Measurements from ENCODE around the gene CLDND1. TPM values are rescaled to one million over a fixed set of nuclear protein-coding genes. Genes with fewer than 3 reads are reported as not detected.

CLDND1 gene
- total RNA-seq, 1 experiment from 2014 or later: 90.7 TPM

DNA sequence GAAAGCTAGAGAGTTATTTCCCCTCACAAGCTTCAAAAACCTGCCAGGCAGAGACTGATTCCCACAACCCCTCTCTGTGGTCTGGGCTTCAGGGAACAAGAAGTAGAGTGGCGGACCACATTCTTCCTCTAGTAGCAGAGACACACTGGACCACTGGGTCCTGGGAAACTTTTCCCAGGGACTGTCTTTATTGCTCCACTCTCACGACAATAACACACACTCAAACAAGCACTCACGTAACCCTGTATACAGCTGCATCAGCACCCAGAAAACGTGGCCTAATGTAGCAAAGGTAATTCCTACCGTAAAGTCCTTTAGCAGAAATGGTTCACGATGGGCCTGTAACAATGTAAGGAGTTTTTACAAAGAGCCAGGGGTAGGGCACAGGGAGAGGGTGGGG, 43.1 kb upstream of the CLDND1 start:
- no TSS peak for BruUV-seq (replicated peaks)
- DNase-seq (ENCODE audit: low spot score): no peak
- no peak for TF ChIP-seq EZH2 (IDR thresholded peaks at IDR 0.05; ENCODE audit: borderline replicate concordance, low read depth, low read length, poor library complexity, severe bottlenecking)
- TF ChIP-seq CTCF (conservative IDR thresholded peaks at IDR 0.05; ENCODE audit: low read depth, low read length): no peak
- ChIA-PET POLR2A (ENCODE audit: low non-redundant PET) (no interaction called here), CTCF (no interaction called here)
- Histone ChIP-seq H3K4me3 (ENCODE audit: low read depth, low read length, poor library complexity, severe bottlenecking) (no peak overlapping the region), H3K27me3 (replicated peaks; ENCODE audit: insufficient read depth, low read depth, low read length, poor library complexity) (no peaks in the 10 kb centered on the region), H3K27ac (ENCODE audit: low read depth, low read length, poor library complexity, severe bottlenecking) (no peak overlapping the region), H3K4me1 (ENCODE audit: insufficient read depth, low read length, poor library complexity, severe bottlenecking) (no peaks in the 10 kb centered on the region), H3K36me3 (ENCODE audit: insufficient read depth, low read length, poor library complexity, severe bottlenecking) (no peaks in the 10 kb centered on the region), H3K9me3 (ENCODE audit: low read depth, low read length, poor library complexity, severe bottlenecking) (no peaks in the 10 kb centered on the region)
- intact Hi-C loops (cut with micrococcal nuclease; ENCODE audit: unreplicated experiment): no loop called here

GRCh38 chr3:98565237-98565643, 42.5 kb upstream of the CLDND1 start:
- POLR2A ChIA-PET (ENCODE audit: low non-redundant PET): no interaction called here
- intact Hi-C loops (cut with micrococcal nuclease; ENCODE audit: unreplicated experiment): no loop called here
- no peak overlapping the region for H3K4me3 ChIP-seq (ENCODE audit: low read depth, low read length, poor library complexity, severe bottlenecking)
- TF ChIP-seq CTCF (conservative IDR thresholded peaks at IDR 0.05; ENCODE audit: low read depth, low read length) (no peak), EZH2 (IDR thresholded peaks at IDR 0.05; ENCODE audit: borderline replicate concordance, low read depth, low read length, poor library complexity, severe bottlenecking) (no peak)
- no peak overlapping the region for H3K27ac ChIP-seq (ENCODE audit: low read depth, low read length, poor library complexity, severe bottlenecking)
- no peaks in the 10 kb centered on the region for H3K36me3 ChIP-seq (ENCODE audit: insufficient read depth, low read length, poor library complexity, severe bottlenecking)
- CTCF ChIA-PET: no interaction called here
- H3K4me1 ChIP-seq (ENCODE audit: insufficient read depth, low read length, poor library complexity, severe bottlenecking): no peaks in the 10 kb centered on the region
- BruUV-seq (replicated peaks): no TSS peak
- H3K9me3 ChIP-seq (ENCODE audit: low read depth, low read length, poor library complexity, severe bottlenecking): no peaks in the 10 kb centered on the region
- DNase-seq (ENCODE audit: low spot score): no peak
- no peaks in the 10 kb centered on the region for H3K27me3 ChIP-seq (replicated peaks; ENCODE audit: insufficient read depth, low read depth, low read length, poor library complexity)

GRCh38 chr3:98564282-98565005, 41.7 kb upstream of the CLDND1 start:
- TF ChIP-seq CTCF (conservative IDR thresholded peaks at IDR 0.05; ENCODE audit: low read depth, low read length) (no peak), EZH2 (IDR thresholded peaks at IDR 0.05; ENCODE audit: borderline replicate concordance, low read depth, low read length, poor library complexity, severe bottlenecking) (no peak)
- no peaks in the 10 kb centered on the region for H3K36me3 ChIP-seq (ENCODE audit: insufficient read depth, low read length, poor library complexity, severe bottlenecking)
- intact Hi-C loops (cut with micrococcal nuclease; ENCODE audit: unreplicated experiment): no loop called here
- no peaks in the 10 kb centered on the region for H3K9me3 ChIP-seq (ENCODE audit: low read depth, low read length, poor library complexity, severe bottlenecking)
- H3K4me3 ChIP-seq (ENCODE audit: low read depth, low read length, poor library complexity, severe bottlenecking): no peak overlapping the region
- no TSS peak for BruUV-seq (replicated peaks)
- no peak overlapping the region for H3K27ac ChIP-seq (ENCODE audit: low read depth, low read length, poor library complexity, severe bottlenecking)
- no peaks in the 10 kb centered on the region for H3K27me3 ChIP-seq (replicated peaks; ENCODE audit: insufficient read depth, low read depth, low read length, poor library complexity)
- ChIA-PET POLR2A (ENCODE audit: low non-redundant PET) (no interaction called here), CTCF (no interaction called here)
- no peaks in the 10 kb centered on the region for H3K4me1 ChIP-seq (ENCODE audit: insufficient read depth, low read length, poor library complexity, severe bottlenecking)
- no peak for DNase-seq (ENCODE audit: low spot score)

All from A673 (cell line).